Activated CD8-positive, alpha-beta memory T cell treated with anti-CD3 and anti-CD28 coated beads, Interleukin-2, amount 10 ng/mL, durations not matched to agents 7 days and 5 days (primary cell): ENCODE results near the gene IDI1. TPM values are rescaled to one million over a fixed set of nuclear protein-coding genes. Genes with fewer than 3 reads are reported as not detected.

Experiments
- ATAC-seq: fragments of 150-1000 bp; cut with Tn5 transposase; one replicate; pipeline ENCODE4 v1.10.0; 2021; ENCODE audit warnings: moderate library complexity
- CTCF ChIA-PET: fragments of 350-600 bp; sonication (Branson Sonifier 250); formaldehyde crosslinking; loops from one replicate; lab custom pipeline; 2021; ENCODE audit warnings: antibody characterized with exemption; lab: Charles Lee
- DNase-seq: peaks from one replicate; pipeline ENCODE4 v3.0.0-alpha.2; 2020
- H3K27ac Mint-ChIP-seq: one replicate; pipeline ENCODE4 v1.8.0; 2021; ENCODE audit warnings: mild to moderate bottlenecking, mixed read lengths
- H3K27me3 Mint-ChIP-seq: one replicate; pipeline ENCODE4 v1.8.0; 2021; ENCODE audit warnings: mixed read lengths
- H3K36me3 Mint-ChIP-seq: one replicate; pipeline ENCODE4 v1.8.0; 2021; ENCODE audit warnings: mild to moderate bottlenecking, mixed read lengths
- H3K4me1 Mint-ChIP-seq: one replicate; pipeline ENCODE4 v1.8.0; 2021; ENCODE audit warnings: mixed read lengths
- H3K4me3 Mint-ChIP-seq: one replicate; pipeline ENCODE4 v1.8.0; 2021; ENCODE audit warnings: mild to moderate bottlenecking, moderate library complexity, mixed read lengths
- H3K9me3 Mint-ChIP-seq: one replicate; pipeline ENCODE4 v1.8.0; 2022; ENCODE audit warnings: low read depth, mixed read lengths
- total RNA-seq, 2 experiments: library from RNA; stranded (reverse); gene quantifications; one replicate each; pipeline ENCODE4 v1.2.3, GENCODE V29; 2021

IDI1 gene
- total RNA-seq, 2 experiments from 2014 or later, result 60.8 to 75.8 TPM

DNA sequence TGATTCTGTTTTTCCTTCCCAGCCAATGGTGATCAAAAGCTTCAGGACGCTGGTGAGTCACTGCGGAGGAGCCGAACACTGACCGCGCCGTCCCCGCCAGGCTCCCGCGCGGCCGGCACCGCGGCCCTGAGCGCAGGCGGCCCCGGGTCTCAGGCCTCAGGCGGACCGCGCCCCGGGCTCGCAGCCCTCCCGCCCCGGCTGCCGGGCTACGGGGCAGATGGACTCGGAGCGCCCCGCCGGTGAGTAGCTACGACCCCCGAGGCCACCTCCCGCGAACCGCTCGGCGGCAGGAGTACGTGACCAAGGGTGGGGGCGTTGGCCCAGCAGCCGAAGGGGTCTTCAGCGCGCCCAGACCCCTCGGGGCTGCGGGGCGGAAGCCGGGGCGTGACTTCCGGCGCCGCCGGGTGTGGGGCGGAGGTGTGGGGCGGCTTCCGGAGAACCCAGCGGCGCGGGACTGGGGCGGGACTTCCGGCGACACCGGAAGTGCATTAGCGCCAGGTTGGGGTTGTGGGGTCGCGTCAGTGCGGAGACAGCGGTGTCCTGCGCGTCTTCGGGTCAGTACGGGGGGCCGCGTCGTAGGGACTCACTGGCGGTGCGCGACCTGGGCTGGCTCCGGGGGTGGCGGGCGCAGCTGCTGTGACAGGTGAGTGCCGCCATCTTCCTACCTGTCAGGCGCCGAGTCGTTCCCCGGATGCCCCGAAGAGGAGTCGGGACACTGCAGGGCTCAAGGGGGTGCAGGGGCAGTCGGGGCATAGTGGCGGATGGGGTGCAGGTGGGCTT lies 7.6 kb upstream of the IDI1 start, which contains the start of gene WDR37:
Gene WDR37 (plus strand): TSS at position 60 of the 780 bp plus-strand sequence. CDS start 15,771 bp downstream, outside the sequence.
- DNase-seq (peak; percentile 91), ATAC-seq (peak; percentile 93)
- CTCF ChIA-PET, result interaction anchor here (1.8 kb wide), 2 partner anchors 12 to 13 kb away, joined by 5 to 7 read pairs; no protein-coding TSS in a partner anchor
- Mint-ChIP-seq H3K36me3 (peaks cover 34% of the 10 kb centered on the region), H3K27ac (peak within 1 kb of the TSS; percentile 95), H3K9me3 (no peaks in the 10 kb centered on the region), H3K27me3 (no peaks in the 10 kb centered on the region), H3K4me1 (peaks cover 79% of the 10 kb centered on the region), H3K4me3 (peak within 1 kb of the TSS; percentile 100)

DNA sequence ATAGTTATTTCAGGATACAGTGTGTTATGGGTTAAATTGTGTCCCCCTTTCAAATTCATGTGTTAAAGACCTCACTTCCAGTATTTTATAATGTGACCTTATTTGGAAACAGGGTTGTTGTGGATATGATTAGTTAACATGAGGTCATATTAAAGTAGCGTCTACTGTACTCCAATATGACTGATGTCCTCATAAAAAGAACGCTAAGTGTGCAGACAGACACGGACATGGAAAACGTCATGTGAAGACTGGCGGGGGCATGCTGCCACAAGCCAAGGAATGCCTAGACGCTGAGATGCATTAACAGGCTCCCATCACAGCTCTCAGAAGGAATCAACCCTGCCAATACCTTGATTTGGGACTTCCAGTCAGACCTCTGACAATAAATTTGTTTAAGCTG lies 5.8 kb upstream of the IDI1 start:
- CTCF ChIA-PET, result no interaction called here
- peak overlapping the region; percentile 35 for H3K27ac Mint-ChIP-seq
- peak overlapping the region; percentile 100 for H3K4me3 Mint-ChIP-seq
- H3K36me3 Mint-ChIP-seq, result peaks cover 42% of the 10 kb centered on the region
- no peaks in the 10 kb centered on the region for H3K9me3 Mint-ChIP-seq
- DNase-seq, result no peak
- H3K27me3 Mint-ChIP-seq, result no peaks in the 10 kb centered on the region
- peaks cover 76% of the 10 kb centered on the region for H3K4me1 Mint-ChIP-seq
- ATAC-seq, result no peak

- CTCF ChIA-PET, result interaction anchor here (1.2 to 1.6 kb wide), 2 partner anchors 10 to 14 kb away, joined by 3 read pairs; no protein-coding TSS in a partner anchor
- Mint-ChIP-seq H3K27ac (peak overlapping the region; percentile 63), H3K4me3 (peak overlapping the region; percentile 95), H3K36me3 (peaks cover 52% of the 10 kb centered on the region), H3K9me3 (no peaks in the 10 kb centered on the region), H3K27me3 (no peaks in the 10 kb centered on the region), H3K4me1 (peaks cover 65% of the 10 kb centered on the region)
- ATAC-seq (no peak), DNase-seq (peak; percentile 74)
These were observed 1.6 kb upstream of the IDI1 start for GRCh38 chr10:1050554-1050953.

GRCh38 chr10:1050145-1050544 lies 1.2 kb upstream of the IDI1 start:
- CTCF ChIA-PET, result interaction anchor here (1.2 to 1.6 kb wide), 2 partner anchors 11 to 13 kb away, joined by 3 read pairs; no protein-coding TSS in a partner anchor
- Mint-ChIP-seq H3K9me3 (no peaks in the 10 kb centered on the region), H3K36me3 (peaks cover 56% of the 10 kb centered on the region), H3K27ac (peak overlapping the region; percentile 97), H3K4me3 (peak overlapping the region; percentile 95), H3K4me1 (peaks cover 66% of the 10 kb centered on the region), H3K27me3 (no peaks in the 10 kb centered on the region)
- no peak for ATAC-seq
- DNase-seq, result no peak

- no peaks in the 10 kb centered on the region for H3K27me3 Mint-ChIP-seq
- peaks cover 66% of the 10 kb centered on the region for H3K4me1 Mint-ChIP-seq
- peak overlapping the region; percentile 97 for H3K27ac Mint-ChIP-seq
- H3K36me3 Mint-ChIP-seq, result peaks cover 58% of the 10 kb centered on the region
- H3K9me3 Mint-ChIP-seq, result no peaks in the 10 kb centered on the region
- H3K4me3 Mint-ChIP-seq, result peak overlapping the region; percentile 95
- CTCF ChIA-PET, result interaction anchor here (1.2 to 1.6 kb wide), 3 partner anchors 11 to 24 kb away, joined by 3 to 4 read pairs (median 3); partner anchors contain the start of gene IDI2
- no peak for ATAC-seq
- DNase-seq, result no peak
These were observed 573 bp upstream of the IDI1 start for GRCh38 chr10:1049425-1049958.

GRCh38 chr10:1048349-1048731 lies 579 bp downstream of the IDI1 start:
- peaks cover 60% of the 10 kb centered on the region for H3K36me3 Mint-ChIP-seq
- peak overlapping the region; percentile 95 for H3K4me3 Mint-ChIP-seq
- no peak for ATAC-seq
- H3K27ac Mint-ChIP-seq, result peak overlapping the region; percentile 97
- CTCF ChIA-PET, result interaction anchor here (0.8 to 1.6 kb wide), 5 partner anchors 13 to 62 kb away, joined by 3 to 4 read pairs (median 3); partner anchors contain the start of genes GTPBP4 and IDI2
- DNase-seq, result no peak
- peaks cover 66% of the 10 kb centered on the region for H3K4me1 Mint-ChIP-seq
- H3K27me3 Mint-ChIP-seq, result no peaks in the 10 kb centered on the region
- H3K9me3 Mint-ChIP-seq, result no peaks in the 10 kb centered on the region

DNA sequence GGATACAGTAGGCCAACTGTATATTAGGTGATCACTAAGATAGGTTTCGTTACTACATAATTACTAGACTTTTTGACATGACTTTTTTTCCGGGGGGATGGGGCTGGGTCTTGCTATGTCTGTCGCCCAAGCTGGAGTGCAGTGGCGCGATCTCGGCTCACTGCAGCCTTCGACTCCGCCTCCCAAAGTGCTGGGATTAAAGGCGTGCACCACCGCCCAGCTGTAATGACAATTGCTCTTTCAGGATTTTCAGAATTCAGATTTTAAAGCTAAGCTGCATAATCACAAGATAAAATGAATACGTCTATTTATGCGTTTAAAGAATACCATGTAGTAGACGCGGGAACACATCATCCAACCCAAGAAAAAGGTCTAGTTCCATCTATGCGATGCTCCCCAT lies 982 bp downstream of the IDI1 start:
- DNase-seq, result peak; percentile 51
- Mint-ChIP-seq H3K27me3 (no peaks in the 10 kb centered on the region), H3K36me3 (peaks cover 60% of the 10 kb centered on the region), H3K4me3 (peak overlapping the region; percentile 95), H3K9me3 (no peaks in the 10 kb centered on the region), H3K27ac (peak overlapping the region; percentile 97), H3K4me1 (peaks cover 67% of the 10 kb centered on the region)
- no peak for ATAC-seq
- CTCF ChIA-PET, result interaction anchor here (0.8 to 1.6 kb wide), 5 partner anchors 13 to 61 kb away, joined by 3 to 4 read pairs (median 3); partner anchors contain the start of genes GTPBP4 and IDI2

GRCh38 chr10:1045415-1045814 lies 3.5 kb downstream of the IDI1 start:
- H3K27ac Mint-ChIP-seq, result peak overlapping the region; percentile 81
- H3K4me1 Mint-ChIP-seq, result peaks cover 48% of the 10 kb centered on the region
- no peak for ATAC-seq
- no peak for DNase-seq
- no peaks in the 10 kb centered on the region for H3K9me3 Mint-ChIP-seq
- no peaks in the 10 kb centered on the region for H3K27me3 Mint-ChIP-seq
- CTCF ChIA-PET, result interaction anchor here (0.9 to 2.5 kb wide), 2 partner anchors 11 to 20 kb away, joined by 3 to 7 read pairs; partner anchors contain the start of genes IDI2 and WDR37
- peak overlapping the region; percentile 71 for H3K4me3 Mint-ChIP-seq
- H3K36me3 Mint-ChIP-seq, result peaks cover 55% of the 10 kb centered on the region

DNA sequence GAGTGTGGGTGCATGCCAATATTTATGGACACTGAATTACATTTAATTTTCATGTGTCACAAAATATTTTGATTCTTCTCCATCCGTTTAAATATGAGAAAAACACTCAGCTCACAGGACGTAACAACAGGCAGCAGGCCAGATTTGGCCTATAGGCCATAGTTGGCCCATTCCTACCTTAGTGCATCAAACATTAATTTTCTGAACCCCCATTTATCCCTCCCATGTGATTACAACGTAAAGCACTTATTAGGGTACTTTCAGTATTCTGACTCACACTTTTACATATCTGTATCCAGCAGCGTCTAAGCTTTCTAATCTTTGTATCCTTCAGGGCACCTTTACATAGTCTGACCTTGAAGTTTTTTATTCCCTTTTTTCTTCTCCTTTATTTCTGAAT lies 4.0 kb downstream of the IDI1 start:
- Mint-ChIP-seq H3K36me3 (peaks cover 58% of the 10 kb centered on the region), H3K27me3 (no peaks in the 10 kb centered on the region), H3K9me3 (no peaks in the 10 kb centered on the region), H3K27ac (peak overlapping the region; percentile 81), H3K4me1 (peaks cover 46% of the 10 kb centered on the region), H3K4me3 (peak overlapping the region; percentile 71)
- ATAC-seq, result no peak
- DNase-seq, result no peak
- CTCF ChIA-PET, result interaction anchor here (0.9 to 2.5 kb wide), 2 partner anchors 11 to 19 kb away, joined by 3 to 7 read pairs; partner anchors contain the start of genes IDI2 and WDR37

GRCh38 chr10:1044146-1044545 lies 4.8 kb downstream of the IDI1 start:
- DNase-seq, result no peak
- Mint-ChIP-seq H3K27me3 (no peaks in the 10 kb centered on the region), H3K4me1 (peaks cover 46% of the 10 kb centered on the region), H3K4me3 (peak overlapping the region; percentile 71), H3K36me3 (peaks cover 55% of the 10 kb centered on the region), H3K9me3 (no peaks in the 10 kb centered on the region), H3K27ac (peak overlapping the region; percentile 81)
- CTCF ChIA-PET, result interaction anchor here (2.5 kb wide), 1 partner anchor 12 kb away, joined by 7 read pairs; the partner anchor contains the start of gene WDR37
- no peak for ATAC-seq

GRCh38 chr10:1043532-1043995 lies 5.4 kb downstream of the IDI1 start:
- CTCF ChIA-PET, result interaction anchor here (2.5 kb wide), 1 partner anchor 12 kb away, joined by 7 read pairs; the partner anchor contains the start of gene WDR37
- Mint-ChIP-seq H3K9me3 (no peaks in the 10 kb centered on the region), H3K27me3 (no peaks in the 10 kb centered on the region), H3K36me3 (peaks cover 54% of the 10 kb centered on the region), H3K27ac (peak overlapping the region; percentile 81), H3K4me3 (peak overlapping the region; percentile 71), H3K4me1 (peaks cover 46% of the 10 kb centered on the region)
- ATAC-seq (peak; percentile 37), DNase-seq (peak; percentile 65)

- Mint-ChIP-seq H3K4me1 (peaks cover 43% of the 10 kb centered on the region), H3K9me3 (no peaks in the 10 kb centered on the region), H3K27ac (no peak overlapping the region), H3K27me3 (no peaks in the 10 kb centered on the region), H3K4me3 (no peak overlapping the region), H3K36me3 (peaks cover 53% of the 10 kb centered on the region)
- CTCF ChIA-PET, result interaction anchor here (0.8 kb wide), 1 partner anchor 16 kb away, joined by 3 read pairs; the partner anchor contains the start of gene IDI2
- DNase-seq (no peak), ATAC-seq (no peak)
These were observed 7.4 kb downstream of the IDI1 start for GRCh38 chr10:1041514-1041913.

- DNase-seq, result no peak
- H3K4me1 Mint-ChIP-seq, result peaks cover 36% of the 10 kb centered on the region
- CTCF ChIA-PET, result no interaction called here
- H3K4me3 Mint-ChIP-seq, result no peak overlapping the region
- no peaks in the 10 kb centered on the region for H3K9me3 Mint-ChIP-seq
- H3K27me3 Mint-ChIP-seq, result no peaks in the 10 kb centered on the region
- no peak overlapping the region for H3K27ac Mint-ChIP-seq
- ATAC-seq, result no peak
- H3K36me3 Mint-ChIP-seq, result peaks cover 43% of the 10 kb centered on the region
These were observed 8.8 kb downstream of the IDI1 start for GRCh38 chr10:1040133-1040532.
